K562 (cell line): ENCODE results near the gene VPS13C. TPM values are rescaled to one million over a fixed set of nuclear protein-coding genes. Genes with fewer than 3 reads are reported as not detected.

Experiments used
- ATAC-seq: fragments of 200-7000 bp; cut with Tn5 transposase; 3 replicates; pipeline ENCODE4 v1.9.1; 2020; ENCODE audit warnings: moderate library complexity
- BruUV-seq: library from RNA; stranded (reverse); fragments of 400-500 nt; replicated peaks from 2 replicates; lab custom pipeline; 2021; lab: Mats Ljungman, UMichigan
- CTCF ChIA-PET: fragments of 300-600 bp; formaldehyde crosslinking; extraction: SDS; loops from one replicate; lab custom pipeline; 2021; ENCODE audit warnings: low intra/inter-chr PET ratio; lab: Yijun Ruan, JAX
- POLR2A ChIA-PET: fragments of 300-600, 350-650 bp; sonication (Branson Sonifier 250); formaldehyde crosslinking; extraction: SDS; loops from one replicate; lab custom pipeline; 2021; ENCODE audit warnings: antibody characterized with exemption, inconsistent platforms; lab: Yijun Ruan, JAX
- DNase-seq, 4 experiments: peaks; one replicate each; pipeline versions ENCODE4 v3.0.0 to v3.0.0-alpha.2; 2011 to 2018; ENCODE audit warnings: low spot score in 3 of 4, mixed read lengths in 3 of 4; ENCODE audit errors: extremely low read depth in 1 of 4
- FAIRE-seq: peaks from 2 replicates; lab custom pipeline; 2011; peaks lifted over from hg19 to GRCh38; lab: Jason Lieb, UNC
- H2AFZ ChIP-seq: 2 replicates; pipeline ENCODE4 v1.6.0; 2011; ENCODE audit warnings: low read depth, low read length, control low read depth, inconsistent platforms
- H3K27ac ChIP-seq: fragments of 200-600 bp; 3 replicates; pipeline ENCODE4 v1.8.0; 2011; ENCODE audit warnings: low read depth, mild to moderate bottlenecking, control low read depth, inconsistent platforms, low read length, moderate library complexity, mixed read lengths; ENCODE audit errors: extremely low read depth
- H3K27me3 ChIP-seq, 2 experiments: fragments of 300-600 bp in 1 of 2; 2 replicates in 1 of 2; 3 replicates in 1 of 2; pipeline versions ENCODE4 v1.6.0 to v1.8.0; 2011; ENCODE audit warnings: inconsistent platforms in 2 of 2, low read length in 2 of 2, mild to moderate bottlenecking in 1 of 2, mixed read lengths in 1 of 2, moderate library complexity in 1 of 2; ENCODE audit not compliant: control insufficient read depth in 2 of 2, insufficient read depth in 2 of 2
- H3K36me3 ChIP-seq: fragments of 300-600 bp; 3 replicates; pipeline ENCODE4 v1.8.0; 2011; ENCODE audit warnings: mild to moderate bottlenecking, low read length, inconsistent platforms; ENCODE audit not compliant: control insufficient read depth, insufficient read depth
- H3K4me1 ChIP-seq, 2 experiments: fragments of 200-600 bp in 1 of 2; replicated peaks in 1 of 2; 2 replicates in 1 of 2; 3 replicates in 1 of 2; pipeline versions ENCODE4 v1.5.1 to v1.8.0; 2011; ENCODE audit warnings: inconsistent platforms in 2 of 2, low read length in 2 of 2, mild to moderate bottlenecking in 1 of 2, mixed read lengths in 1 of 2, moderate library complexity in 1 of 2; ENCODE audit not compliant: control insufficient read depth in 2 of 2, insufficient read depth in 2 of 2
- H3K4me2 ChIP-seq: 2 replicates; pipeline ENCODE4 v1.6.1; 2011; ENCODE audit warnings: low read length, control low read depth, inconsistent platforms, mixed read lengths; ENCODE audit not compliant: insufficient read depth
- H3K4me3 ChIP-seq: fragments of 200-600 bp; sonication (generic), shearing (Covaris generic); 2 replicates; pipeline ENCODE4 v1.5.1; 2016; ENCODE audit warnings: control low read depth, inconsistent platforms
- H3K79me2 ChIP-seq: fragments of 200-600 bp; 3 replicates; pipeline ENCODE4 v1.8.0; 2011; ENCODE audit warnings: low read length, inconsistent platforms; ENCODE audit not compliant: control insufficient read depth, insufficient read depth
- H3K9ac ChIP-seq, 2 experiments: 2 replicates each; pipeline versions ENCODE4 v1.6.0 to v1.6.1; 2011; ENCODE audit warnings: low read depth in 2 of 2, low read length in 2 of 2, control low read depth in 1 of 2, inconsistent platforms in 1 of 2, mild to moderate bottlenecking in 1 of 2, mixed read lengths in 1 of 2; ENCODE audit not compliant: insufficient read depth in 1 of 2
- H3K9me1 ChIP-seq: one replicate; pipeline ENCODE4 v1.6.0; 2011; ENCODE audit warnings: inconsistent platforms, mild to moderate bottlenecking, low read length, moderate library complexity; ENCODE audit not compliant: control insufficient read depth, insufficient read depth
- H3K9me3 ChIP-seq: replicated peaks from 2 replicates; pipeline ENCODE4 v1.5.1; 2011; ENCODE audit warnings: low read depth, low read length, inconsistent platforms; ENCODE audit not compliant: control insufficient read depth, insufficient read depth
- H4K20me1 ChIP-seq: replicated peaks from 2 replicates; pipeline ENCODE4 v1.6.1; 2011; ENCODE audit warnings: low read length, inconsistent platforms, mixed read lengths; ENCODE audit not compliant: control insufficient read depth, insufficient read depth
- BACH1 ChIP-seq: fragments of 200-800 bp; sonication (Bioruptor generic); IDR thresholded peaks from 2 replicates; pipeline ENCODE4 v1.6.1; 2016; ENCODE audit warnings: missing genetic modification characterization, missing compliant biosample characterization
- CCAR2 ChIP-seq: fragments of 200-400 bp; formaldehyde crosslinking; IDR thresholded peaks from 2 replicates; pipeline ENCODE4 v1.6.1; 2017; ENCODE audit warnings: mild to moderate bottlenecking, low read depth, low read length
- CREM ChIP-seq: IDR thresholded peaks from 2 replicates; pipeline ENCODE4 v1.6.1; 2014; ENCODE audit warnings: antibody characterized with exemption, low read depth
- CSDE1 ChIP-seq, 2 experiments: fragments of 450-650 bp; IDR thresholded peaks; 2 replicates each; pipeline ENCODE4 v1.6.1; 2016; ENCODE audit warnings: mild to moderate bottlenecking in 1 of 2
- CTCF ChIP-seq, 3 experiments: IDR thresholded peaks in 2 of 3; conservative IDR thresholded peaks in 1 of 3; 2 replicates each; pipeline ENCODE4 v1.5.1; 2011 to 2012; ENCODE audit warnings: low read length in 3 of 3, mild to moderate bottlenecking in 3 of 3, control low read depth in 2 of 3, improper control_type of control experiment in 1 of 3, inconsistent platforms in 1 of 3, low read depth in 1 of 3, mixed read lengths in 1 of 3, moderate library complexity in 1 of 3; ENCODE audit not compliant: insufficient read depth in 2 of 3
- HNRNPK ChIP-seq: fragments of 200-400 bp; formaldehyde crosslinking; IDR thresholded peaks from one replicate; pipeline ENCODE4 v1.6.1; 2018; ENCODE audit warnings: mild to moderate bottlenecking, low read depth, low read length; ENCODE audit not compliant: poor library complexity, severe bottlenecking
- KLF1 ChIP-seq: fragments of 450-650 bp; IDR thresholded peaks from 2 replicates; pipeline ENCODE4 v1.6.1; 2016; ENCODE audit warnings: missing genetic modification characterization, missing compliant biosample characterization
- POLR2A ChIP-seq: fragments of 450-650 bp; conservative IDR thresholded peaks from 2 replicates; pipeline ENCODE4 v1.6.1; 2016
- RAD21 ChIP-seq, 2 experiments: fragments of 250-450 bp in 1 of 2; fragments of 450-650 bp in 1 of 2; sonication (Bioruptor Pico) in 1 of 2; formaldehyde crosslinking in 1 of 2; IDR thresholded peaks in 1 of 2; conservative IDR thresholded peaks in 1 of 2; 2 replicates each; pipeline versions ENCODE4 v1.4.0 to v1.8.0; 2020 to 2022; ENCODE audit warnings: mild to moderate bottlenecking in 2 of 2, moderate library complexity in 1 of 2
- SMC3 ChIP-seq: conservative IDR thresholded peaks from 2 replicates; pipeline ENCODE4 v1.6.1; 2011; ENCODE audit warnings: low read depth, low read length, improper control_type of control experiment; ENCODE audit not compliant: insufficient read depth
- ZNF133 ChIP-seq: fragments of 250-450 bp; sonication (Bioruptor Pico); IDR thresholded peaks from 2 replicates; pipeline ENCODE4 v1.4.0; 2020; ENCODE audit warnings: mild to moderate bottlenecking
- WGBS: fragments of 100-300 bp; shearing (Covaris generic); methylation state at CpG from one replicate; pipeline ENCODE4 v1.1.6; 2016; ENCODE audit warnings: low coverage, mixed read lengths; ENCODE audit not compliant: insufficient coverage; ENCODE audit errors: missing lambda C conversion rate; 5-methylcytosine and 5-hydroxymethylcytosine counted together
- in situ Hi-C: fragments of 300-500 bp; cut with MboI; formaldehyde crosslinking; loops from 4 replicates; pipeline ENCODE4 v1.15.0; 2018; ENCODE audit warnings: inconsistent platforms, mixed read lengths
- intact Hi-C: fragments of 100-400 bp; cut with micrococcal nuclease; formaldehyde crosslinking; loops from 2 replicates; pipeline ENCODE4 v1.14.2; 2022
- polyA plus RNA-seq, 8 experiments: library from polyadenylated mRNA; depleted of rRNA in 4 of 8; stranded (reverse) in 5 of 8; unstranded in 3 of 8; fragments of >200 nt; fragmentation: Nextera tagmentation in 2 of 8; fragmentation: Illumina TruSeq in 1 of 8; extraction: Ambion mirVana in 2 of 8; extraction: Trizol in 1 of 8; gene quantifications; 2 replicates each; pipeline versions ENCODE4 v1.2.1 to v1.2.3, GENCODE V29; 2011 to 2014; ENCODE audit warnings: inconsistent platforms in 1 of 8, missing spikeins in 1 of 8
- total RNA-seq, 7 experiments: library from RNA; depleted of rRNA in 6 of 7; stranded (reverse); fragments of >200 nt in 6 of 7; fragmentation: Illumina TruSeq in 2 of 7; extraction: Trizol in 2 of 7; gene quantifications; 2 replicates each; pipeline versions ENCODE4 v1.2.1 to v1.2.3, GENCODE V29; 2011 to 2021; ENCODE audit warnings: low replicate concordance in 1 of 7
- TF ChIP-seq, protein P1 (sequence below): fragments of 250-450 bp; sonication (Bioruptor Pico); IDR thresholded peaks from 2 replicates; pipeline ENCODE4 v1.5.1; 2021; ENCODE audit warnings: mild to moderate bottlenecking
- TF ChIP-seq, protein P2 (sequence below): fragments of 450-650 bp; formaldehyde crosslinking; IDR thresholded peaks from 2 replicates; pipeline ENCODE4 v1.4.0; 2020; ENCODE audit warnings: mild to moderate bottlenecking, moderate library complexity

Gene VPS13C
- total and polyA plus RNA-seq, 9 of the 15 experiments (the other 6 are each of a cell fraction or from before 2014, with no cell fraction given) = 5.2 to 32.3 (median 15.7) TPM

DNA sequence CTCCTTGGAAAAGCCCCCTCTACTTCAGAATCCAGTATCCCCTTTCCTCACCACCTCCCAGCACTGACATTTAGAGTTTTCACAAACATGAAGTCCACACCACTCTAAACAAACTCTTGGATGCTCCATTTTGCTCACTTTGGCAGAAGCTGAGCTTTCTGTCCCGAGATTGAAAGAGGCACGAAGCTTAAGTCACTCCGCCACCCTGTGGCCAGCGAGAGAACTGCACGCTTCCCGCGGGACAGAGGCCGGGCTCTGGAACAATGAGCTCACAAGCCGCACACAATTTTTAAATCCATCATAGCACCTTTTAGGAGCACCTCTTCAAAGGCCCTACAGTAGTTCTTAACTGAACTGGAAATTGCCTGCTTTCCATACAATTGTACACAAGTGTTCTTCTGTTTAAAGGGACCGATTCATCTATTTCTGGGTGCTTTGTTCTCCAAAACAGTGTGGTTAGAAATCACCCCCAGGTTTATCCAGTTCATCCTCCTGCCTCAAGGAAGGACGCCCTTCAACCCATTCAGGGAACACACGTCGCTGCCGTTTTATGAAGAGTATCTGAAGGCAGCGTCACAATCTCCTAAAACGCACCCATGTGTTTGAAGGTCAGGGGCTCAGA lies 226.1 kb downstream of the VPS13C start:
- no peaks in the 10 kb centered on the region for H3K9me1 ChIP-seq
- no peak overlapping the region for H2AFZ ChIP-seq
- H3K9ac ChIP-seq = no peak overlapping the region
- intact Hi-C loops (loop anchor here (1.0 to 10.0 kb wide), 5 partner anchors 129 to 1249 kb away; no protein-coding TSS in a partner anchor), in situ Hi-C loops (loop anchor here (10.0 kb wide), 2 partner anchors 669 to 1249 kb away; no protein-coding TSS in a partner anchor)
- no peak overlapping the region for H3K4me2 ChIP-seq
- WGBS = under 1% methylated on average over 16 of the region's 16 CpGs
- H3K9me3 ChIP-seq = no peaks in the 10 kb centered on the region
- no TSS peak for BruUV-seq
- CTCF ChIA-PET = interaction anchor here (0.7 to 0.8 kb wide), 2 partner anchors 639 to 1248 kb away, joined by 3 read pairs; no protein-coding TSS in a partner anchor
- peak; percentile 62 to 81 (median 66) for DNase-seq
- no peak overlapping the region for H3K27ac ChIP-seq
- POLR2A ChIA-PET = interaction anchor here (0.7 kb wide), 1 partner anchor 670 kb away, joined by 4 read pairs; no protein-coding TSS in a partner anchor
- peaks cover 3% of the 10 kb centered on the region; the same call in 1 of the 2 replicates for H4K20me1 ChIP-seq
- peak; percentile 90 for ATAC-seq
- FAIRE-seq = peak; percentile 93
- H3K4me1 ChIP-seq = no peaks in the 10 kb centered on the region
- H3K4me3 ChIP-seq = no peak overlapping the region
- H3K79me2 ChIP-seq = no peaks in the 10 kb centered on the region
- no peaks in the 10 kb centered on the region for H3K36me3 ChIP-seq
- peaks cover 19 to 54% of the 10 kb centered on the region in 2 experiments for H3K27me3 ChIP-seq
- peak; percentile 82 to 89 (median 86) for TF ChIP-seq CTCF (IDR thresholded peaks at IDR 0.05 in 2 of 3, conservative IDR thresholded peaks at IDR 0.05 in 1 of 3; ENCODE audit: insufficient read depth in 2 of 3, low read depth in 1 of 3, low read length in 3 of 3)
- TF ChIP-seq, protein P1, sequence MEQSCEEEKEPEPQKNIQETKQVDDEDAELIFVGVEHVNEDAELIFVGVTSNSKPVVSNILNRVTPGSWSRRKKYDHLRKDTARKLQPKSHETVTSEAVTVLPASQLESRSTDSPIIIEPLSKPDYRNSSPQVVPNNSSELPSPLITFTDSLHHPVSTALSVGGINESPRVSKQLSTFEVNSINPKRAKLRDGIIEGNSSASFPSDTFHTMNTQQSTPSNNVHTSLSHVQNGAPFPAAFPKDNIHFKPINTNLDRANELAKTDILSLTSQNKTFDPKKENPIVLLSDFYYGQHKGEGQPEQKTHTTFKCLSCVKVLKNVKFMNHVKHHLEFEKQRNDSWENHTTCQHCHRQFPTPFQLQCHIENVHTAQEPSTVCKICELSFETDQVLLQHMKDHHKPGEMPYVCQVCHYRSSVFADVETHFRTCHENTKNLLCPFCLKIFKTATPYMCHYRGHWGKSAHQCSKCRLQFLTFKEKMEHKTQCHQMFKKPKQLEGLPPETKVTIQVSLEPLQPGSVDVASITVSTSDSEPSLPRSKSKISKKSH (CRISPR knock-in tag) = no peak
- no peak for TF ChIP-seq ZNF133 (CRISPR knock-in tag)
- 0 out of 2 replicates have a peak, but pooled peaks have one; percentile 13 for TF ChIP-seq CREM
- no peak for TF ChIP-seq CCAR2
- TF ChIP-seq RAD21 (CRISPR knock-in tag; conservative IDR thresholded peaks at IDR 0.05 in 1 of 2, IDR thresholded peaks at IDR 0.05 in 1 of 2) = peak; percentile 57 to 83
- TF ChIP-seq BACH1 (tag) = no peak
- TF ChIP-seq HNRNPK = no peak
- no peak for TF ChIP-seq POLR2A
- no peak for TF ChIP-seq CSDE1 (IDR thresholded peaks at IDR 0.05)
- peak; percentile 83 for TF ChIP-seq SMC3
- TF ChIP-seq KLF1 = no peak
- TF ChIP-seq, protein P2, sequence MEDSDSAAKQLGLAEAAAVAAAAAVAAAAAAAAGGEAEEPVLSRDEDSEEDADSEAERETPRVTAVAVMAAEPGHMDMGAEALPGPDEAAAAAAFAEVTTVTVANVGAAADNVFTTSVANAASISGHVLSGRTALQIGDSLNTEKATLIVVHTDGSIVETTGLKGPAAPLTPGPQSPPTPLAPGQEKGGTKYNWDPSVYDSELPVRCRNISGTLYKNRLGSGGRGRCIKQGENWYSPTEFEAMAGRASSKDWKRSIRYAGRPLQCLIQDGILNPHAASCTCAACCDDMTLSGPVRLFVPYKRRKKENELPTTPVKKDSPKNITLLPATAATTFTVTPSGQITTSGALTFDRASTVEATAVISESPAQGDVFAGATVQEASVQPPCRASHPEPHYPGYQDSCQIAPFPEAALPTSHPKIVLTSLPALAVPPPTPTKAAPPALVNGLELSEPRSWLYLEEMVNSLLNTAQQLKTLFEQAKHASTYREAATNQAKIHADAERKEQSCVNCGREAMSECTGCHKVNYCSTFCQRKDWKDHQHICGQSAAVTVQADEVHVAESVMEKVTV = peak; percentile 47; the same call in 1 of the 2 replicates
